ENCODE data around the gene DPP6.

DPP6 gene

DNA sequence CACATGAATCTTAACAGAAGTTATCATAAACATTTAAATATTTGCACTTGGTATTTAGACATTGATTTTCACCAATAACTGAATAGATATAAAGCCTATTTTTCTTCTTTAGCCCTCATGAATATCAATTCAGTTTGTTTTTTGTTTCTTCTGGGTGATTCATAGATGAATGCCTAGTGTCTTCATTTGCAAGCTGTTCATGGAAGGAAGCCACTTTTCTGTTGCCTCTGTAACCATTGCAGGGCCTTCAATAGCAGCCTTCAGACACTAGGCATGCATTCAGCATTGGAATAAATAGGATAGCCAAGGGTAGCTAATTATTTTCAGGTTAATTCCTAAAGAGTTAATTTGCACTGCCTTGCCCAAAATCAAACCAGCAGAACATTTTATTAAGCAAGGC, 375.3 kb downstream of the DPP6 start:
- TF ChIP-seq, protein P1, sequence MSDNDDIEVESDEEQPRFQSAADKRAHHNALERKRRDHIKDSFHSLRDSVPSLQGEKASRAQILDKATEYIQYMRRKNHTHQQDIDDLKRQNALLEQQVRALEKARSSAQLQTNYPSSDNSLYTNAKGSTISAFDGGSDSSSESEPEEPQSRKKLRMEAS (IDR thresholded peaks at IDR 0.05), result no peak
- TF ChIP-seq NFIC (IDR thresholded peaks at IDR 0.05), result no peak
- TF ChIP-seq, protein P2, sequence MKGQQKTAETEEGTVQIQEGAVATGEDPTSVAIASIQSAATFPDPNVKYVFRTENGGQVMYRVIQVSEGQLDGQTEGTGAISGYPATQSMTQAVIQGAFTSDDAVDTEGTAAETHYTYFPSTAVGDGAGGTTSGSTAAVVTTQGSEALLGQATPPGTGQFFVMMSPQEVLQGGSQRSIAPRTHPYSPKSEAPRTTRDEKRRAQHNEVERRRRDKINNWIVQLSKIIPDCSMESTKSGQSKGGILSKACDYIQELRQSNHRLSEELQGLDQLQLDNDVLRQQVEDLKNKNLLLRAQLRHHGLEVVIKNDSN (IDR thresholded peaks at IDR 0.05), result no peak
- no peak for TF ChIP-seq TCF12 (IDR thresholded peaks at IDR 0.05; ENCODE audit: low read depth)
- no peak for TF ChIP-seq CREB1 (IDR thresholded peaks at IDR 0.05; ENCODE audit: low read depth)
- no peak for TF ChIP-seq RAD21 (IDR thresholded peaks at IDR 0.05; ENCODE audit: low read depth)

GRCh38 chr7:154429666-154430404, 377.6 kb downstream of the DPP6 start:
- TF ChIP-seq NFIC (IDR thresholded peaks at IDR 0.05) (no peak), ZBTB7A (IDR thresholded peaks at IDR 0.05; ENCODE audit: low read depth) (no peak), REST (IDR thresholded peaks at IDR 0.05; ENCODE audit: low read depth) (no peak), EGR1 (IDR thresholded peaks at IDR 0.05) (no peak), CREB1 (IDR thresholded peaks at IDR 0.05; ENCODE audit: low read depth) (no peak), FOXM1 (IDR thresholded peaks at IDR 0.05; ENCODE audit: borderline replicate concordance, low read depth) (no peak)
- TF ChIP-seq, protein P1 (IDR thresholded peaks at IDR 0.05), result no peak

DNA sequence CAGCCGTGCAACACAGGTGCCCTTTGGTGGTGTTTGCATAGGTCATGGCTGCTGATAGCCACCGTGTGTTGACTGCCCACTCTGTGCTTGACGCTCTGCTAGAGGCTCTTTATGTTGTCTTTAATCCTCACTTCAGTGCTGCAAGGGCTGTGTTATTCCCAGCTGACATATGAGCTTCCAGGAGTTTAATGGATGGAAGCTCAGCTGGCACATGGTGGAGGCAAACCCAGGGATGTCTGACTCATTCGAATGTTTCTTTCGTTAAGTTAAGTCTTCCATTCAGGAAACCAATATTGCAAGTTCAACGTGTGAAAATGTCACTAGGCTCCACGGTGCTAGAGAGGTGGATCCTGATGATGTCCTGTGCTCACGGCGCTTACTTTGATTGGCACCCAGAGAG, 378.4 kb downstream of the DPP6 start:
- TF ChIP-seq CEBPB (IDR thresholded peaks at IDR 0.05), result no peak
- TF ChIP-seq, protein P1 (IDR thresholded peaks at IDR 0.05), result no peak
- TF ChIP-seq, protein P2 (IDR thresholded peaks at IDR 0.05), result no peak
- no peak for TF ChIP-seq ZBTB7A (IDR thresholded peaks at IDR 0.05; ENCODE audit: low read depth)
- TF ChIP-seq TAF1 (IDR thresholded peaks at IDR 0.05; ENCODE audit: low read depth), result no peak
- TF ChIP-seq EGR1 (IDR thresholded peaks at IDR 0.05), result no peak
- no peak for TF ChIP-seq NFIC (IDR thresholded peaks at IDR 0.05)
- no peak for TF ChIP-seq EP300 (IDR thresholded peaks at IDR 0.05; ENCODE audit: borderline replicate concordance)
- TF ChIP-seq REST (IDR thresholded peaks at IDR 0.05; ENCODE audit: low read depth), result no peak
- TF ChIP-seq CREB1 (IDR thresholded peaks at IDR 0.05; ENCODE audit: low read depth), result no peak

GRCh38 chr7:154431045-154431444, 378.8 kb downstream of the DPP6 start:
- TF ChIP-seq, protein P2 (IDR thresholded peaks at IDR 0.05), result no peak
- no peak for TF ChIP-seq NFIC (IDR thresholded peaks at IDR 0.05)
- no peak for TF ChIP-seq YY1 (IDR thresholded peaks at IDR 0.05; ENCODE audit: low read depth)
- no peak for TF ChIP-seq CEBPB (IDR thresholded peaks at IDR 0.05)
- no peak for TF ChIP-seq CREB1 (IDR thresholded peaks at IDR 0.05; ENCODE audit: low read depth)

DNA sequence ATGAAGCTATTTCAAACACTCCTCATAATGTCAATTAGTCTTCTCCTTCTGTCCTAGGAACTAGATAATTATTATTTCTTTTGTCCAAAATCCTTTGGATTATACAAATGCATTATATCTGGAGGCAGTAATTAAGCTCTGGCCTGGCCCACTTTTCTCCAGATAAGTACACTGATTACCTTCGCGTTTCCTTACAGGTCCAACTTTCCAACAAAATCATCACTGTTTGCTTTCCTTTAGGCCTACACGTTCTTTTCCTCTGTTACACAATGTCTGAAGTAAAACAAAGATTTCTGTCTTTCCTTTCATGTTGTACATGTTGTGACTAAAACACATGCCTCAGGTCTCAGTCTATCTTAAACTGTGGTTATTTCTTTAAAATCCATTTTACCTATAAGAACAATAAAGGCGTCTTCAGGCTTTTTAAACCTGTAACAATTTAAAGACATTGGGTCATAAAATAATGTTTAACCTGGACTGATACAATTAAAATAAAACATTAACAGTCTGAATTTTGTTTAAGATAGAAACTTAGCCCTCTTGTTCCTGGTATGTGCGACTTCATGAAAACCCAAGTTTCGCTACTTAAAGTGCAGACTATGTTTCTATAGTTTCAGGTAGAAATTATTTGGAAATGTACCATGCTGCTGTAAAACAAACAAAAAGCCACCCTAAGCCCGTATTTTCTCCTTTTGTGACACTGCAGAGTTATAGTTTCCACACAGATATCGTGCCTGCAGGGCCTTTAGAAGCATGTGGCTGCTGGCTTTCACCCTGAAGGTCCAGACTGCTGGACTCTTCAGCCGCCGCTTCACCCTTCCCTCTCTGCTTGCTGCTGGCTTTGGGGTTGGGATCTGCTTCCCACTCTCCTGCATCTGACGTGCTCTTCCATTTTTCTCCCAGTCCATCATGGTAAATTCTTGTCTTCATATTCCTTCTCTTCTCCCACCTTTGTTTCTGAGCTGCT, 381.7 kb downstream of the DPP6 start:
- TF ChIP-seq NFIC (IDR thresholded peaks at IDR 0.05) (no peak), EGR1 (IDR thresholded peaks at IDR 0.05) (no peak), CREB1 (IDR thresholded peaks at IDR 0.05; ENCODE audit: low read depth) (no peak), ZBTB7A (IDR thresholded peaks at IDR 0.05; ENCODE audit: low read depth) (no peak), CEBPB (IDR thresholded peaks at IDR 0.05) (no peak), TEAD4 (IDR thresholded peaks at IDR 0.05) (no peak), REST (IDR thresholded peaks at IDR 0.05; ENCODE audit: low read depth) (no peak), RAD21 (IDR thresholded peaks at IDR 0.05; ENCODE audit: low read depth) (no peak), TCF12 (IDR thresholded peaks at IDR 0.05; ENCODE audit: low read depth) (no peak), FOXM1 (IDR thresholded peaks at IDR 0.05; ENCODE audit: borderline replicate concordance, low read depth) (no peak), YY1 (IDR thresholded peaks at IDR 0.05; ENCODE audit: low read depth) (no peak)
- TF ChIP-seq, protein P1 (IDR thresholded peaks at IDR 0.05), result no peak

All from Ishikawa (cell line).